IPS-15b (cell line): ENCODE results near the gene FBXO10.
"Not testable (repeated sequence)": the region's sequence is repeated elsewhere in the genome, so short reads cannot be mapped to it uniquely, and the experiment has no call there.

Source experiments
- H3K27me3 ChIP-seq: one replicate; pipeline ENCODE4 v1.6.1; 2013; ENCODE audit warnings: low read length; ENCODE audit not compliant: control insufficient read depth, insufficient read depth
- H3K36me3 ChIP-seq: one replicate; pipeline ENCODE4 v1.6.1; 2013; ENCODE audit warnings: low read length; ENCODE audit not compliant: control insufficient read depth, insufficient read depth
- H3K4me1 ChIP-seq: one replicate; pipeline ENCODE4 v1.6.1; 2013; ENCODE audit warnings: mild to moderate bottlenecking, low read length; ENCODE audit not compliant: control insufficient read depth, insufficient read depth
- H3K4me3 ChIP-seq: one replicate; pipeline ENCODE4 v1.5.1; 2013; ENCODE audit warnings: low read depth, low read length
- H3K9ac ChIP-seq: one replicate; pipeline ENCODE4 v1.6.1; 2013; ENCODE audit warnings: low read depth, mild to moderate bottlenecking, low read length
- H3K9me3 ChIP-seq: one replicate; pipeline ENCODE4 v1.6.1; 2013; ENCODE audit warnings: mild to moderate bottlenecking, low read length; ENCODE audit not compliant: control insufficient read depth, insufficient read depth

Gene FBXO10

DNA sequence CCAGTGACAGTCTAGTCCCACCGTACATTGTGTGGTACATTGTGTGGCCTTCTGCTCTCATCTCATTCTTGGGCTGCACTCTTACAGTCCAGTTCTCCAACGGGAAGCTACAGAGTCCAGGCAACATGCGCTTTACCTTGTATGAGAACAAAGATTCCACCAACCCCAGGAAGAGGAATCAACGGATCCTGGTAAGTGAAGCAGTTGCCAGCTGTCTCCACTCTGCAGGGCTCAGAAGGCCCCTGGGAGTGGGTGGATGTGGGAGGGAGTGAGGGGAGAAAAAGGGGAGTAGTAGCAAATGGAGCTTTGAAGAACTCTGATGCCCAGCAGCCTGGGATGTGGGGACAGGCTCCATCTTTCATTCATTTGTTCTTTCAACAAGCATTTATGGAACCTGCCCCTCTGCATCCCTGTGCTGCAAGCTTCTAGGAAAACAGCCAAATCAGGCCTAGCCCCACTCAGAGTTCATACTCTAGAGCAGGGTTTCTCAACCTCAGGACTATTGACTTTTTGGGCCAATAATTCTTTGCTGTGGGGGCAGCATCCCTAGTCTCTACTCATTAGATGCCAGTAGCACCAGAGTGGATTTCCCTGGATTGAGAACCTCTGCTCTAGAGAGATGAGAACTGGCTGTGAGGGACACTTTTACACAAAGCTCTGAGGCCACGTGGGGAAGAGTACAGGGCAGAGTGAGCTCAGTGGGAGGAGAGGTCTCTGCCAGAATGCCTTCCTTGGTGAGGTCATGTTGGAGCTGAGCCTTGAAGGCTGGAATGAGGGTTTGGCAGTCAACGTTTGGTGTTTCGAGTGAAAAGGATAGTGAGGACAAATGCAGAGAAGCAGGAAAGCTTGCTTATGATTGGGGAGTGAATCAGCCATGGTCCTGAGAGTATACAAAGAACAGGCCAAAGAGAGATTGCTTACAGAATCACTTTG, 89.3 kb downstream of the FBXO10 start:
- H3K4me1 ChIP-seq = peaks cover 6% of the 10 kb centered on the region
- peak overlapping the region; percentile 84 for H3K9ac ChIP-seq
- peaks cover 15% of the 10 kb centered on the region for H3K36me3 ChIP-seq
- no peaks in the 10 kb centered on the region for H3K27me3 ChIP-seq
- no peaks in the 10 kb centered on the region for H3K9me3 ChIP-seq
- H3K4me3 ChIP-seq = peak overlapping the region; percentile 99

DNA sequence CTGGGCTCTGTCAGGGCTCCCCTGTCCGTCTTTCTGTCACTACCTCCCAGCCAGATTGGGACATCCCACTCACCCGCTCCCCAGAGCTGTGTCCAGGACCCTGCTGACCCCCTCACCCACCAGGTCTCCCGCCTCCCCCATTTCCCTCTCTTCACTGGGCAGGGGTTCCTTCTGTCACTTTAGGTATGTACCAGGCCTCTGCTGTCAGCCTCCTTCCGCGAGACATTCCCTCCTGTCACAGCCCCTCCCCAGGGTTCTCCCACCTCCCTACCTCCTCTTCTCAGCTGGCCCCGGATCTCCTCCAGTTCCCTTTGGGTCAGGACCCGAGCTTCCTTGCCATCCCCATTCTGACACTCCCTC, 89.9 kb downstream of the FBXO10 start:
- Histone ChIP-seq H3K36me3 (peaks cover 15% of the 10 kb centered on the region), H3K4me1 (peaks cover 6% of the 10 kb centered on the region)

DNA sequence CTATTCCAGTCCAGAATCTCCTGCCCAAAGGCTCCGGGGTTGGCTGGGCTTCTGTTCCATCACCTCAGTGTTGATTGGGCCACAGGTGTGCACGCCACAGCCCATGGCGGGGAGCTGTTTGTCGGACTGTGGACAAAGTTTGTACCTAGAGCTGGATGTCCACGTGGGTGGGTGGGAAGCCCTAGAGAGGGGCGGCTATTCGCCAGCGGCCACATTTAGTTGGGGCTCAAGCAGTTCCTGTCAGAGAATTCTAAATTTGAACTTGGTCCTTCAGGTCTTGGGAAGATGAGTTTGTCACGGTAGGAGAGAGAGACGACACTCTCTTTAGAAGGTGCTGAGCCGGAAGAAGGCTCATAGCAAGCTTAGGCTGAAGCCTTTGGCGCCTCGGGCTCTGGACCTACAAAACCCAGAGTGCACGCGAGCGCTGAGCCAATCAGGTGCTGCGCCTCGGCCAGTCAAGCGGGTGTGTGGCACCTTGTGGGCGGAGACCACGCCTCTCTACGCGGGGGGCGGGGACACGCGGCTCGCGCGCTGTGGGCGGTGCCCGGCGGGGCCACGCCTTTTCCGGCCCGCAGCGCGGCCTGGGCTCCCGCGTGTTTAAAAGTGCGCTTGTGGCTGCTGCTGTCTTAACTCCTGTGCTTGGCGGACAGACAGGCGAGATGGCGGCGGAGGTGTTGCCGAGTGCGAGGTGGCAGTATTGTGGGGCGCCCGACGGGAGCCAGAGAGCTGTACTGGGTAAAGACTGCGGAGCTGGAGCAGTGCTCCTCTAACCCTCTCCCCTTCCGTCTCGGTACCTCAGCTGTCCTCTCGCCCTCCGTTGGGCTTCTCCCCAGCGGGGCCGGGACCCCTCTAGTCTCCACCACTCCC, 90.6 kb downstream of the FBXO10 start, which contains the start of gene POLR1E:
TSS of gene POLR1E (plus strand) at position 560 of the 867 bp plus-strand sequence. CDS start at position 660, 100 bp downstream.
- Histone ChIP-seq H3K27me3 (no peaks in the 10 kb centered on the region), H3K4me1 (peaks cover 6% of the 10 kb centered on the region), H3K4me3 (peak within 1 kb of the TSS; percentile 99), H3K9me3 (no peaks in the 10 kb centered on the region), H3K36me3 (peaks cover 15% of the 10 kb centered on the region), H3K9ac (peak within 1 kb of the TSS; percentile 84)

More for the DNA sequence above, 89.9 kb downstream of the FBXO10 start:
- Histone ChIP-seq H3K9ac (peak overlapping the region; percentile 84), H3K9me3 (no peaks in the 10 kb centered on the region), H3K4me3 (peak overlapping the region; percentile 99), H3K27me3 (no peaks in the 10 kb centered on the region)

DNA sequence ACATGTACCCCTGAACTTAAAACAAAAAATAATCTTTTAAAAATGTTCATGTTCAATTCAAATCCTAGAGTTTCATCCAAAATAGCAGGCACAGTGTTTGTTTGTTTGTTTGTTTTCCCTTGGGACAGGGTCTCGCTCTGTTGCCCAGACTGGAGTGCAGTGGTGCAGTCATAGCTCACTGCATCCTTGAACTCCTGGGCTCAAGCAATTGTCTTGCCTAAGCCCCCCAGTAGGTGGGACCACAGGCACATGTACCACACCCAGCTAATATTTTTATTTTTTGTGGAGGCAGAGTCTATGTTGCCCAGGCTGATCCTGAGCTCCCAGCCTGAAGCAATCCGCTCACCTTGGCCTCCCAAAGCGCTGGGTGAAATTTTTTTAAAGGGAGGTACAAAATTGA, 95.4 kb downstream of the FBXO10 start:
- Histone ChIP-seq H3K4me1 (peaks cover 4% of the 10 kb centered on the region), H3K27me3 (no peaks in the 10 kb centered on the region), H3K36me3 (no peaks in the 10 kb centered on the region), H3K9me3 (no peaks in the 10 kb centered on the region), H3K4me3 (no peak overlapping the region), H3K9ac (no peak overlapping the region)

DNA sequence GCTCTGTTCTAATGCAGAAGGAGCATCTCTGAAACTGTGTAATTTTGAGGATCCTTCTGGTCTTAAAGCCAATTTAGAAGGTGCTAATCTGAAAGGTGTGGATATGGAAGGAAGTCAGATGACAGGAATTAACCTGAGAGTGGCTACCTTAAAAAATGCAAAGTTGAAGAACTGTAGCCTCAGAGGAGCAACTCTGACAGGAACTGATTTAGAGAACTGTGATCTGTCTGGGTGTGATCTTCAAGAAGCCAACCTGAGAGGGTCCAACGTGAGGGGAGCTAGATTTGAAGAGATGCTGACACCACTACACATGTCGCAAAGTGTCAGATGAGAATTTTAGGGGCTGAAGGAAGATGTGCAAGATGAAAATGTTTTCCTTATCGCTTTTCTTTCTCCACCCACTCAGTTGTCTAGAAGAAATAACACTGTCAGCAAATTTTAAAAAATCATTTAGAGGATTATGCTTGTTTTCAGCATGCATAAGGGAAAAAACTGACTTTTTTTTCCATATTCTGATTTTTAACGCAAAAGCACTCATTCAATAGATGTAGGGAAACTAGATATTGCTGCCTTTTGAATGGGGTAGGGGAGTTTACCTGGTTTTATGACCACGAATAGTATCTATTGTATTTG, 98.1 kb downstream of the FBXO10 start:
- not testable (repeated sequence) for H3K4me3 ChIP-seq, H3K4me1 ChIP-seq, H3K36me3 ChIP-seq, H3K9ac ChIP-seq, H3K9me3 ChIP-seq, H3K27me3 ChIP-seq

DNA sequence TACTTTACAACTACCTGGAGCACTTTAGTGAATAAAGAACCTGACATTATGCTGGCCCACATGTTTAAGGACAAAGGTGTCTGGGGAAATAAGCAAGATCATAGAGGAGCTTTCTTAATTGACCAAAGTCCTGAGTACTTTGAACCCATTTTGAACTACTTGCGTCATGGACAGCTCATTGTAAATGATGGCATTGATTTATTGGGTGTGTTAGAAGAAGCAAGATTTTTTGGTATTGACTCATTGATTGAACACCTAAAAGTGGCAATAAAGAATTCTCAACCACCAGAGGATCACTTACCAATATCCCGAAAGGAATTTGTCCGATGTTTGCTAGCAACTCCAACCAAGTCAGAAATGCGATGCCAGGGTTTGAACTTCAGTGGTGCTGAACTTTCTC, 98.7 kb downstream of the FBXO10 start:
- H3K4me1 ChIP-seq, H3K36me3 ChIP-seq, H3K27me3 ChIP-seq, H3K9ac ChIP-seq, H3K4me3 ChIP-seq, H3K9me3 ChIP-seq: not testable (repeated sequence)

DNA sequence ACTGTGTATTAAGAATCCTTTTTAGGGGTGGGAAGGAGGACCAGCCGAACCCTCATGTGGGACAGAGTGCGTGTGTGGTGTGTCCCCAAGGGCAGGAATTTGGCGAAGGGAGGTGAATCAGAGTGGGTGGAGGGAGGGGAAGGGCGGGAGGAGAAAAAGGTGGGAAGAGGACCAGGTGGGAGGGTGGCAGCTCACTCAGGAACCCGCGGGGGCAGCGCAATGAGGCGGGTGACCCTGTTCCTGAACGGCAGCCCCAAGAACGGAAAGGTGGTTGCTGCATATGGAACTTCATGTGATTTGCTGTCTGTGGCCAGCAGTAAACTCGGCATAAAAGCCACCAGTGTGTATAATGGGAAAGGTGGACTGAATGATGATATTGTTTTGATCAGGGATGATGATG, 99.2 kb downstream of the FBXO10 start:
- Histone ChIP-seq H3K9ac (no peak overlapping the region), H3K4me1 (peaks cover 2% of the 10 kb centered on the region), H3K4me3 (no peak overlapping the region), H3K36me3 (no peaks in the 10 kb centered on the region), H3K27me3 (no peaks in the 10 kb centered on the region), H3K9me3 (no peaks in the 10 kb centered on the region)

GRCh38 chr9:37474438-37474837, 101.7 kb downstream of the FBXO10 start:
- Histone ChIP-seq H3K4me3 (no peak overlapping the region), H3K36me3 (no peaks in the 10 kb centered on the region), H3K9me3 (no peaks in the 10 kb centered on the region), H3K9ac (no peak overlapping the region), H3K4me1 (peaks cover 8% of the 10 kb centered on the region), H3K27me3 (no peaks in the 10 kb centered on the region)

GRCh38 chr9:37473982-37474381, 102.2 kb downstream of the FBXO10 start:
- not testable (repeated sequence) for H3K9me3 ChIP-seq, H3K9ac ChIP-seq, H3K27me3 ChIP-seq, H3K4me3 ChIP-seq, H3K36me3 ChIP-seq, H3K4me1 ChIP-seq

DNA sequence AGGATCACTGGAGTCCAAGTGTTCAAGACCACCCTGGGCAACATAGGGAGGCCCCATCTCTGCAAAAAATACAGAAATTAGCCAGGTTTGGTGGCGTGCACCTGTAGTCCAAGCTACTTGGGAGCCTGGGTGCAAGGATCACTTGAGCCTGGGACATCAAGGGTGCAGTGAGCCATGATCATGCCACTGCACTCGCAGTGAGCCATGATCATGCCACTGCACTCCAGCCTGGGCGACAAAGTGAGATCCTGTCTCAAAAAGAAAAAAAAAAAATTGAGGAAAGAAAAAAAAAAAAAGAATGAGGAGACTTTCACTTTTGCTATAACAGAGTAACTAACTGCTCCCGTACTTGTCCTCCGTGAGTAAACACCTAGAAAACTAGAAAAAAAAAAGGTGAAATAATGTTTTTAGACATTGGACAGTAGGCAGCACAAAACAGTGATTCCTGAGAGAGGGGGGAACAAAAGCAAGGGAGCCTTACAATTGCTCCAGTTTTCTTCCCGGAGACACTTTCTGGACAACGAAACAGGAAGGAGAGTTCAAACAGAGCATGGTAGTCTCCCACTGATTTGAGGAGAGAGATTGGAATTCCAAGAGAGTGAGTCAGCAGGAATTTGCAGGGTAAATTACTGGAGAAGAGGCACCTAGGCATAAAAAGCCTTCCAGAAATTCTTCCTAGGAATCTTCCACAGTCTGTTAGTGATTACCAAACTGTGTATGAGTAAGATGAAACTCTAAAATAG, 104.1 kb downstream of the FBXO10 start:
- no peaks in the 10 kb centered on the region for H3K9me3 ChIP-seq
- peak overlapping the region; percentile 13 for H3K4me3 ChIP-seq
- H3K36me3 ChIP-seq = no peaks in the 10 kb centered on the region
- no peak overlapping the region for H3K9ac ChIP-seq
- peaks cover 8% of the 10 kb centered on the region for H3K4me1 ChIP-seq
- no peaks in the 10 kb centered on the region for H3K27me3 ChIP-seq

- Histone ChIP-seq H3K4me1 (peaks cover 8% of the 10 kb centered on the region), H3K36me3 (no peaks in the 10 kb centered on the region), H3K9me3 (no peaks in the 10 kb centered on the region), H3K9ac (no peak overlapping the region), H3K27me3 (no peaks in the 10 kb centered on the region), H3K4me3 (no peak overlapping the region)
These were observed 107.6 kb downstream of the FBXO10 start for GRCh38 chr9:37468620-37469019.
